Measurements from ENCODE around the gene ADD3. TPM values are rescaled to one million over a fixed set of nuclear protein-coding genes. Genes with fewer than 3 reads are reported as not detected.

The ADD3 gene
- total RNA-seq, 2 donors from 2014 or later: 183 to 241 TPM

- Mint-ChIP-seq H3K4me3 (no peak overlapping the region), H3K9me3 (no peaks in the 10 kb centered on the region), H3K27ac (no peak overlapping the region), H3K36me3 (ENCODE audit: low read depth) (no peaks in the 10 kb centered on the region), H3K27me3 (ENCODE audit: insufficient read depth) (no peaks in the 10 kb centered on the region), H3K4me1 (peaks cover 44% of the 10 kb centered on the region)
- Histone ChIP-seq H3K9ac (ENCODE audit: extremely low read depth, low read length, poor library complexity, severe bottlenecking) (no peak overlapping the region), H3K4me1 (ENCODE audit: control insufficient read depth, insufficient read depth, low read length) (peaks cover 17% of the 10 kb centered on the region), H3K36me3 (ENCODE audit: control insufficient read depth, insufficient read depth, low read length) (no peaks in the 10 kb centered on the region), H3K9me3 (ENCODE audit: control insufficient read depth, low read length) (no peaks in the 10 kb centered on the region), H3K4me3 (ENCODE audit: low read length) (no peak overlapping the region), H3K27ac (ENCODE audit: low read depth, low read length) (no peak overlapping the region), H3K27me3 (ENCODE audit: control insufficient read depth, insufficient read depth, low read length, poor library complexity, severe bottlenecking) (no peaks in the 10 kb centered on the region)
- no peak for DNase-seq
- peak; percentile 62 for TF ChIP-seq CTCF (conservative IDR thresholded peaks at IDR 0.05)
- WGBS, 2 experiments (ENCODE audit: insufficient coverage in 1 of 2, insufficient read length in 1 of 2): 99 to 100% methylated on average over 1 to 3 of the region's 3 CpGs
Measured at GRCh38 chr10:109973326-109973829, 34.4 kb upstream of the ADD3 start.

- Histone ChIP-seq H3K27me3 (ENCODE audit: control insufficient read depth, insufficient read depth, low read length, poor library complexity, severe bottlenecking) (no peaks in the 10 kb centered on the region), H3K4me3 (ENCODE audit: low read length) (no peak overlapping the region), H3K36me3 (ENCODE audit: control insufficient read depth, insufficient read depth, low read length) (no peaks in the 10 kb centered on the region), H3K9ac (ENCODE audit: extremely low read depth, low read length, poor library complexity, severe bottlenecking) (no peak overlapping the region), H3K9me3 (ENCODE audit: control insufficient read depth, low read length) (no peaks in the 10 kb centered on the region), H3K4me1 (ENCODE audit: control insufficient read depth, insufficient read depth, low read length) (peaks cover 9% of the 10 kb centered on the region), H3K27ac (ENCODE audit: low read depth, low read length) (peak overlapping the region; percentile 32)
- TF ChIP-seq CTCF (conservative IDR thresholded peaks at IDR 0.05): no peak
- no peak for DNase-seq
- no peaks in the 10 kb centered on the region for H3K9me3 Mint-ChIP-seq
- no peak overlapping the region for H3K4me3 Mint-ChIP-seq
- no peaks in the 10 kb centered on the region for H3K36me3 Mint-ChIP-seq (ENCODE audit: low read depth)
- peaks cover 40% of the 10 kb centered on the region for H3K4me1 Mint-ChIP-seq
- no peaks in the 10 kb centered on the region for H3K27me3 Mint-ChIP-seq (ENCODE audit: insufficient read depth)
- H3K27ac Mint-ChIP-seq: no peak overlapping the region
- 88 to 93% methylated on average over 4 to 9 of the region's 9 CpGs for WGBS, 2 experiments (ENCODE audit: insufficient coverage in 1 of 2, insufficient read length in 1 of 2)
Measured at GRCh38 chr10:109974504-109975191, 33.1 kb upstream of the ADD3 start.

GRCh38 chr10:109975244-109976190, 32.3 kb upstream of the ADD3 start:
- no peak for DNase-seq
- 92 to 100% methylated on average over 1 to 3 of the region's 4 CpGs for whole genome bisulfite sequencing, 2 experiments (ENCODE audit: insufficient coverage in 1 of 2, insufficient read length in 1 of 2)
- Mint-ChIP-seq H3K36me3 (ENCODE audit: low read depth) (no peaks in the 10 kb centered on the region), H3K27ac (no peak overlapping the region), H3K9me3 (no peaks in the 10 kb centered on the region), H3K4me1 (peaks cover 38% of the 10 kb centered on the region), H3K4me3 (no peak overlapping the region), H3K27me3 (ENCODE audit: insufficient read depth) (no peaks in the 10 kb centered on the region)
- Histone ChIP-seq H3K36me3 (ENCODE audit: control insufficient read depth, insufficient read depth, low read length) (no peaks in the 10 kb centered on the region), H3K27me3 (ENCODE audit: control insufficient read depth, insufficient read depth, low read length, poor library complexity, severe bottlenecking) (no peaks in the 10 kb centered on the region), H3K9me3 (ENCODE audit: control insufficient read depth, low read length) (no peaks in the 10 kb centered on the region), H3K4me1 (ENCODE audit: control insufficient read depth, insufficient read depth, low read length) (peaks cover 5% of the 10 kb centered on the region), H3K27ac (ENCODE audit: low read depth, low read length) (peak overlapping the region; percentile 26), H3K4me3 (ENCODE audit: low read length) (no peak overlapping the region), H3K9ac (ENCODE audit: extremely low read depth, low read length, poor library complexity, severe bottlenecking) (no peak overlapping the region)
- no peak for TF ChIP-seq CTCF (conservative IDR thresholded peaks at IDR 0.05)
